Cardiac fibroblast (primary cell): ENCODE data around the gene PLCH2.

Experiments used
- DNase-seq, 2 donors: peaks; one replicate each; pipeline versions ENCODE4 v3.0.0 to v3.0.0-alpha.2; 2010; ENCODE audit warnings: low read depth in 2 of 2
- H3K4me3 ChIP-seq, 2 donors: replicated peaks in 1 of 2; 1 replicate in 1 of 2; 2 replicates in 1 of 2; pipeline ENCODE4 v1.5.1; 2011; ENCODE audit warnings: low read depth in 2 of 2, low read length in 2 of 2, mild to moderate bottlenecking in 2 of 2, moderate library complexity in 1 of 2
- TF ChIP-seq, protein P1 (sequence below): IDR thresholded peaks from one replicate; pipeline ENCODE4 v1.5.1; 2011; ENCODE audit warnings: low read depth, mild to moderate bottlenecking, low read length, inconsistent platforms

The PLCH2 gene

DNA sequence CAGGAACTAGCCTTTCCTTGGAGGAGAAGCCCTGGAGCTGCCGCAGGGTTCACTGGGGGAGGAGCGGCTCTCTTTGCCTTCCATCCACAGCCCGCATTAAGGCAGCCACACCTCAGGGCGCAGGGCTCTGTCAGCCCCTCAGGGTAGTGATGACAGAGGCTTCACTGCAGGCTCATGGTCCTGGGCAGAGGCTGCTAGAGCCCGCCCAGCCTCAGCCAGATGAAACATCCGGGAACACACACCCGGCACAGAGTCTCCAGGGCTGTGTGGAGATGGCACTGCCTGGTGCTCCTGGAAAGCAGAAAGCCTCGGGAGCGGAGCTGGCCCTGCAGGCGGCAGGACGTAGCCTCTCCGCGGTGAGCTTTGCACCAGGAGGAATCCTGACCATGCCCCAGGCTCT, 34.3 kb upstream of the PLCH2 start:
- TF ChIP-seq, protein P1, sequence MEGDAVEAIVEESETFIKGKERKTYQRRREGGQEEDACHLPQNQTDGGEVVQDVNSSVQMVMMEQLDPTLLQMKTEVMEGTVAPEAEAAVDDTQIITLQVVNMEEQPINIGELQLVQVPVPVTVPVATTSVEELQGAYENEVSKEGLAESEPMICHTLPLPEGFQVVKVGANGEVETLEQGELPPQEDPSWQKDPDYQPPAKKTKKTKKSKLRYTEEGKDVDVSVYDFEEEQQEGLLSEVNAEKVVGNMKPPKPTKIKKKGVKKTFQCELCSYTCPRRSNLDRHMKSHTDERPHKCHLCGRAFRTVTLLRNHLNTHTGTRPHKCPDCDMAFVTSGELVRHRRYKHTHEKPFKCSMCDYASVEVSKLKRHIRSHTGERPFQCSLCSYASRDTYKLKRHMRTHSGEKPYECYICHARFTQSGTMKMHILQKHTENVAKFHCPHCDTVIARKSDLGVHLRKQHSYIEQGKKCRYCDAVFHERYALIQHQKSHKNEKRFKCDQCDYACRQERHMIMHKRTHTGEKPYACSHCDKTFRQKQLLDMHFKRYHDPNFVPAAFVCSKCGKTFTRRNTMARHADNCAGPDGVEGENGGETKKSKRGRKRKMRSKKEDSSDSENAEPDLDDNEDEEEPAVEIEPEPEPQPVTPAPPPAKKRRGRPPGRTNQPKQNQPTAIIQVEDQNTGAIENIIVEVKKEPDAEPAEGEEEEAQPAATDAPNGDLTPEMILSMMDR, result no peak
- no peak for DNase-seq
- H3K4me3 ChIP-seq, result no peak overlapping the region

DNA sequence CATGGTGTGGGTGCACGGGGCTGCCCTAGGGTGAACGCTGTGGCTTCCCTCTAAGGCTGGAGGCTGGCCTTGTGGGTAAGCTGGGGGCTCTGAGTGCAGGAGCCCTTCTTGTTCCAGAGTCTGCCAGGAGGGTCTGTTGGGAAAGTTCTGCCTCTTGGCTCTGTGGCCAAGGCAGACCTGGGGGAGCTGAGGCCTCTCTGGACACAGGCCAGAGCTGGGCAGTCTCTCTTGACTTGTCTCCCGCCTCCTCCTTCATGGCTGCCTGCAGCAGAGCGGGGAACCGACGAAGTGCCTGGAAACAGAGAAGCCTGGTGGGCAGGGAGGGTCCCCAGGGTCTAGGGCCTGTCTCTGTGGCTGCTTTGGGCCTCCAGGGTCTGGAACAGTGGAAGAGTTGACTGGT, 33.4 kb upstream of the PLCH2 start:
- DNase-seq, result no peak
- TF ChIP-seq, protein P1, result no peak
- no peak overlapping the region for H3K4me3 ChIP-seq

DNA sequence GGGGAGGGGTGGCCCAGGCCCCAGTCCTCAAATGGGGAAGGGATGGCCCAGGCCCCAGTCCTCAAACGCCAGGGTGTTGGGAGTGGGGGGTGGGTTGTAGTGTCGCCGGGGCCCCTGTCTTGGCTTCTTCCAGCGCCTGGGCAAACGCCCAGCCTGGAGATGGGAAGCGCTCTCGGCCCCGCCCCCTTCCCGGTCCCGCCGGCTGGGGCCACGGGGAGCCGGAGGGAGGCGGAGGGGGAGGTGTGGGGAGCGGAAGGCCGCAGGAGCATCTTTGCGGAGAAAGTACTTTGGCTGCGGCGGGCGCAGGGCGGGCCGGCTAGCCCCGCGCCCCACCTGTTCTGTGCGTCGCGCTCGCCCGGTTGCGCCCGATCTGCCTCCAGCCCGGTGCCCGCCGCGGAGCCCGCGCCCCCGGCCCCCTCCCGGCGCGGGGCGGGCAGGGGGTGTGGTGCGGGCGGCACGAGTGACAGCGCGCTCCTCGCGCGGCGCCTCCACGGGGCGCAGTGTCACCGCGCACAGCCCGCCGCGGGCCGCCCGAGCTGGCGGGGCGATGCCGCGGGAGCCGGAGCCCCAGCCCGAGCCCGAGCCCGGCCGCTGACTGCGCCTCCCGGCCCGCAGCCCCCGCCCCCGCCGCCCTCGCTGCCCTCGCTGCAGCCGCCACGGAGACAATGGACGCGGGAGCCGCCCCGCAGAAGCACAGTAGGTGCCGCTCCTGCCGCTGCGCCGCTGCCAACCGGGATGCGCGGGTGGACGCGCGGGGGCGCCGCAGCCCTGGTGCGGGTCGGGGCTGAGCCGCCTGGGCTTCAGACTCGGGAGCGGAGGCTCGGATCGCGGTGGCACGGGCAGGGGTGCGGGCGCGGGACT, 32.6 kb upstream of the PLCH2 start:
- H3K4me3 ChIP-seq, result no peak overlapping the region
- TF ChIP-seq, protein P1, result no peak
- DNase-seq, result no peak

DNA sequence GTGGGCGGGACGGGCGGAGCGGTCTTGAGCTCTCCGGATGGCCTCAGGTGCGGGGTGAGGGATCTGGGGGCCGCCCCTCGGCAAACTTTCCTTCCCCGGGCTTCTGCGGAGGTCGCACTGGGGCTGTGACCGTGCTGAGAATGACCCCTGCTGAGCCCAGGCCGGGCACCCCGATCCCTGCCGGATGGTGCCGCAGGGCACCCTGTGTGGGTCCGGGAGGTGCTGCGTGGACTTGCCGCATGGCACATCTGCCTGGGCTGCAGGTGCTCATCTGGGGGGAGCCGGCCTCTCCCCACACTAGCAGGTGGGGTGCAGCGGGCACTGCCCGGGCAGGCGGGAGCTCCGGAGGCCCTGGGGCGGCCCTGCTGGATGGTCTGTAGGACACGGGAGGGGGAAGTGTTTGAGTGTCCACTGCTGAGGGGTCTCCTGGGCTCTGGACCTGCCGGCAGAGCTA, 31.9 kb upstream of the PLCH2 start:
- TF ChIP-seq, protein P1, result no peak
- H3K4me3 ChIP-seq, result no peak overlapping the region
- no peak for DNase-seq

DNA sequence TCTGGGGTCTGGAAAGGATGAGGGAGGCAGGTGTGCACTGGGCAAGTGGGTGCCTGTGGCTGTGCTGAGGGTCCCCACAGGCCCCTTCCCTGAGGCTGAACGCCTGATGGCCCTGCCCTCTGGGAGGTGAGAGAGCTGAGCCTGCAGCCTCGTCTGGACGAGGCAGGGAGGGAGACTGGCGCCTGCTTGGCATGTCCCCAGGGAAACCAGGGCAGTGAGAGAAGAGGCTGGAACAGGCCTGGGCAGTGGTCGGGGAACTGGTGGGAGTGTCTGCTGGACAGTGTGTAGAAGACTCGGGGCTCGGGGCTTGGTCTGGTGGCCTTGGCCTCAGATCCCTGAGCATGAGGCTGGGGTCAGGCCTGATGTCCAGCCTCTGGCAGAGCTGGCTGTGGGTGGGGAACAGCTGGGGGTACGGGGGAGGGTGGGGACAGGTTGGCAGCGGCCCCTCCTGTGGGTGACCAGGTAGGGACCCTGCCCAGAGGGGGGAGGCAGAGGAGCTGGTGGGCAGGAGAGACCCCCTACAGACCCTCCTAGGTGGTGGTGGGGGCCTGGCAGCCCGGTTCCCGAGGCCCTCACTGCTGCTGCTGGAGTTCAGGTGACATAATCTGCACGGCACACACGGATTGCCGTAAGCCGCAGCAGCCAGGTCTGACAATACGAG, 30.8 kb upstream of the PLCH2 start:
- DNase-seq, result no peak
- no peak overlapping the region for H3K4me3 ChIP-seq
- TF ChIP-seq, protein P1, result no peak

DNA sequence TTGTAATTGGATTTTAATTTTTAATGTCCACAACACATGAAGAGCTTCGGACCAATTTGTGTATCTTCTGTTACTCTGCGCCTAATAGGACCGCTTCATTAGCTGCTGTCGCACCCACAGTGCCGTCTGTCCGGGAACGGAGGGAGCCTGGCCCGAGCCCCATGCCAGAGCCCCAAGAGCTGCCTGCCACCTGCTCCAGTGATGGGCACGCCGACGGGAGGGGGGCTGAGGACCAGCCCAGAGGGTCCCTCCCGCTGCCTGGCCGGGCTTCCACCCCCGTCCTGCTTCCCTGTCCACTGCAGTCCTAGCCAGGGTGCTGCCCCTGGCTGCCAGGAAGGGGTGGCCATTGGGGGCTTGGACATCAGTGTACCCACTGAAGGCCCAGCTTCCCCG, 30.3 kb upstream of the PLCH2 start:
- TF ChIP-seq, protein P1, result no peak
- no peak overlapping the region for H3K4me3 ChIP-seq
- no peak for DNase-seq
